ENCODE data around the gene DIP2C. TPM values are rescaled to one million over a fixed set of nuclear protein-coding genes. Genes with fewer than 3 reads are reported as not detected.
"Not testable (repeated sequence)": the region's sequence is repeated elsewhere in the genome, so short reads cannot be mapped to it uniquely, and the experiment has no call there.

The DIP2C gene
- total RNA-seq, 1 donor: 1.7 TPM

- H3K4me1 ChIP-seq (ENCODE audit: insufficient read depth, low read length): no peaks in the 10 kb centered on the region
These were observed 316.5 kb downstream of the DIP2C start for GRCh38 chr10:373015-373414.

GRCh38 chr10:372566-372965 lies 316.9 kb downstream of the DIP2C start:
- no peaks in the 10 kb centered on the region for H3K9me3 ChIP-seq (ENCODE audit: low read depth, low read length)
- H3K27me3 ChIP-seq (ENCODE audit: insufficient read depth, low read length): no peaks in the 10 kb centered on the region
- no peaks in the 10 kb centered on the region for H3K4me1 ChIP-seq (ENCODE audit: insufficient read depth, low read length)
- no peak overlapping the region for H3K4me3 ChIP-seq (ENCODE audit: low read length)

More at GRCh38 chr10:373015-373414, 316.5 kb downstream of the DIP2C start:
- no peak overlapping the region for H3K4me3 ChIP-seq (ENCODE audit: low read length)
- no peaks in the 10 kb centered on the region for H3K27me3 ChIP-seq (ENCODE audit: insufficient read depth, low read length)
- no peaks in the 10 kb centered on the region for H3K9me3 ChIP-seq (ENCODE audit: low read depth, low read length)

GRCh38 chr10:371515-371914 lies 318.0 kb downstream of the DIP2C start:
- no peaks in the 10 kb centered on the region for H3K27me3 ChIP-seq (ENCODE audit: insufficient read depth, low read length)
- no peaks in the 10 kb centered on the region for H3K4me1 ChIP-seq (ENCODE audit: insufficient read depth, low read length)
- H3K4me3 ChIP-seq (ENCODE audit: low read length): no peak overlapping the region
- no peaks in the 10 kb centered on the region for H3K9me3 ChIP-seq (ENCODE audit: low read depth, low read length)

- H3K27me3 ChIP-seq (ENCODE audit: insufficient read depth, low read length): no peaks in the 10 kb centered on the region
- H3K4me1 ChIP-seq (ENCODE audit: insufficient read depth, low read length): no peaks in the 10 kb centered on the region
- no peaks in the 10 kb centered on the region for H3K9me3 ChIP-seq (ENCODE audit: low read depth, low read length)
- H3K4me3 ChIP-seq (ENCODE audit: low read length): no peak overlapping the region
These were observed 319.0 kb downstream of the DIP2C start for GRCh38 chr10:370449-370825.

- Histone ChIP-seq H3K9me3 (ENCODE audit: low read depth, low read length) (no peaks in the 10 kb centered on the region), H3K4me1 (ENCODE audit: insufficient read depth, low read length) (no peaks in the 10 kb centered on the region), H3K27me3 (ENCODE audit: insufficient read depth, low read length) (no peaks in the 10 kb centered on the region), H3K4me3 (ENCODE audit: low read length) (no peak overlapping the region)
These were observed 319.6 kb downstream of the DIP2C start for GRCh38 chr10:369684-370448.

- Histone ChIP-seq H3K9me3 (ENCODE audit: low read depth, low read length) (no peaks in the 10 kb centered on the region), H3K27me3 (ENCODE audit: insufficient read depth, low read length) (no peaks in the 10 kb centered on the region), H3K4me1 (ENCODE audit: insufficient read depth, low read length) (no peaks in the 10 kb centered on the region), H3K4me3 (ENCODE audit: low read length) (no peak overlapping the region)
These were observed 320.2 kb downstream of the DIP2C start for GRCh38 chr10:369221-369683.

GRCh38 chr10:368579-369220 lies 320.8 kb downstream of the DIP2C start:
- no peaks in the 10 kb centered on the region for H3K27me3 ChIP-seq (ENCODE audit: insufficient read depth, low read length)
- no peak overlapping the region for H3K4me3 ChIP-seq (ENCODE audit: low read length)
- H3K9me3 ChIP-seq (ENCODE audit: low read depth, low read length): no peaks in the 10 kb centered on the region

GRCh38 chr10:368107-368506 lies 321.4 kb downstream of the DIP2C start:
- not testable (repeated sequence) for H3K9me3 ChIP-seq (ENCODE audit: low read depth, low read length); H3K4me1 ChIP-seq (ENCODE audit: insufficient read depth, low read length); H3K4me3 ChIP-seq (ENCODE audit: low read length); H3K27me3 ChIP-seq (ENCODE audit: insufficient read depth, low read length)

More at GRCh38 chr10:368579-369220, 320.8 kb downstream of the DIP2C start:
- no peaks in the 10 kb centered on the region for H3K4me1 ChIP-seq (ENCODE audit: insufficient read depth, low read length)

GRCh38 chr10:367636-368035 lies 321.8 kb downstream of the DIP2C start:
- Histone ChIP-seq H3K27me3 (ENCODE audit: insufficient read depth, low read length) (no peaks in the 10 kb centered on the region), H3K4me1 (ENCODE audit: insufficient read depth, low read length) (no peaks in the 10 kb centered on the region), H3K9me3 (ENCODE audit: low read depth, low read length) (no peaks in the 10 kb centered on the region), H3K4me3 (ENCODE audit: low read length) (no peak overlapping the region)

- Histone ChIP-seq H3K9me3 (ENCODE audit: low read depth, low read length) (no peaks in the 10 kb centered on the region), H3K4me1 (ENCODE audit: insufficient read depth, low read length) (no peaks in the 10 kb centered on the region), H3K4me3 (ENCODE audit: low read length) (no peak overlapping the region), H3K27me3 (ENCODE audit: insufficient read depth, low read length) (no peaks in the 10 kb centered on the region)
These were observed 323.3 kb downstream of the DIP2C start for GRCh38 chr10:366186-366585.

- Histone ChIP-seq H3K27me3 (ENCODE audit: insufficient read depth, low read length) (no peaks in the 10 kb centered on the region), H3K4me3 (ENCODE audit: low read length) (no peak overlapping the region), H3K4me1 (ENCODE audit: insufficient read depth, low read length) (no peaks in the 10 kb centered on the region), H3K9me3 (ENCODE audit: low read depth, low read length) (no peaks in the 10 kb centered on the region)
These were observed 325.1 kb downstream of the DIP2C start for GRCh38 chr10:364267-364775.

- Histone ChIP-seq H3K4me3 (ENCODE audit: low read length) (no peak overlapping the region), H3K9me3 (ENCODE audit: low read depth, low read length) (no peaks in the 10 kb centered on the region), H3K27me3 (ENCODE audit: insufficient read depth, low read length) (no peaks in the 10 kb centered on the region), H3K4me1 (ENCODE audit: insufficient read depth, low read length) (no peaks in the 10 kb centered on the region)
These were observed 326.3 kb downstream of the DIP2C start for GRCh38 chr10:363152-363551.

- H3K27me3 ChIP-seq (ENCODE audit: insufficient read depth, low read length): no peaks in the 10 kb centered on the region
- no peaks in the 10 kb centered on the region for H3K9me3 ChIP-seq (ENCODE audit: low read depth, low read length)
- H3K4me1 ChIP-seq (ENCODE audit: insufficient read depth, low read length): no peaks in the 10 kb centered on the region
- H3K4me3 ChIP-seq (ENCODE audit: low read length): no peak overlapping the region
These were observed 328.0 kb downstream of the DIP2C start for GRCh38 chr10:361203-362081.

- no peaks in the 10 kb centered on the region for H3K9me3 ChIP-seq (ENCODE audit: low read depth, low read length)
- H3K4me1 ChIP-seq (ENCODE audit: insufficient read depth, low read length): no peaks in the 10 kb centered on the region
- no peaks in the 10 kb centered on the region for H3K27me3 ChIP-seq (ENCODE audit: insufficient read depth, low read length)
These were observed 328.8 kb downstream of the DIP2C start for GRCh38 chr10:360653-361052.

GRCh38 chr10:359762-360161 lies 329.7 kb downstream of the DIP2C start:
- Histone ChIP-seq H3K4me3 (ENCODE audit: low read length) (no peak overlapping the region), H3K27me3 (ENCODE audit: insufficient read depth, low read length) (no peaks in the 10 kb centered on the region), H3K9me3 (ENCODE audit: low read depth, low read length) (no peaks in the 10 kb centered on the region), H3K4me1 (ENCODE audit: insufficient read depth, low read length) (no peaks in the 10 kb centered on the region)

More at GRCh38 chr10:360653-361052, 328.8 kb downstream of the DIP2C start:
- H3K4me3 ChIP-seq (ENCODE audit: low read length): no peak overlapping the region
